GM19023 (cell line): ENCODE results near the gene RPUSD1.
A peak's percentile ranks its signal among the peaks of the same experiment; 100 is the strongest.

Experiments used
- ATAC-seq: cut with Tn5 transposase; IDR thresholded peaks from one replicate; pipeline ENCODE4 v1.9.1; 2021; ENCODE audit warnings: mild to moderate bottlenecking, moderate library complexity; ENCODE audit not compliant: unreplicated experiment

RPUSD1 gene

DNA sequence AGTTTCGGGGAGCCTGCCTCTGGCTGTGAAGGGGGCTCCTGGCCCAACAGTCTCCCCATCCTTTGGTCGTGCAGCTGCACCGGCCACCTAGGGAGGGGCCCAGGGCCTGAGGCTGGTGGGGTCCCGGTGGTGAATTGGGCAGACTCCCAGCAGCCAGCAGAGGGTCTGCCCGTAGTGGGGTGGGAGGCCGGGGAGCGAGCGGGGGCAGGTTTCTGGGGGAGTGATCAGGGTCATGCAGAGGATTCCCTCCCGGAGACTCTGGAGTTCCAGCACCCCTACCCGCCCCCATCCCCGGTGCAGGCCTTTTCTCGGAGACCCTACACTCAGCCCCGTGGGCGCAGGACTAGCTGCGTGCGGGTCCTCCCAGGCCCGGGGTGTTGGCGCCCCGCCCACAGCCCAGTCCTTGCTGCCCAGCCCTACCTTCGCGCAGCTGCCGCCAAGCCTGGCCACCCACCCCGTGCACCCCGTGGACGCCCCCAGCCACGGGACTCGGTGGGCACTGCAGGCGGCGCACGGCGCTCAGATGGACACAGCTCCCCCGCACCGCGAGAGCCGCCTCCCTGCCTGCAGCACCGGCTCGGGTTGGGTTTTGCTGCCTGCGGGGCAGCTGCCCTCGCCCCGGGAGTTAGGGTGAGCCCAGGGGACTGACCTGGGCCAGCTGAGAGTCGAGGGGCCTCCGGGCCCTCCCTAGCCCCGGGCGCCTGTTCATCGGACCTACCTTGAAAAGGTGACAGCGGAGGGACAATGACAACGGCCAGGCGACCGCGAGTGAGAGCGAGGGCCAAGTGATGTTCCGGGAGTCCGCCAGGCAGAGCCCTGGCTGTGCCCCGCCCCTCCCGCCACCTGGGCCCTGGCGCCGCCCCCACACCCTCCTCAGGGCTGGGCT lies 12.0 kb upstream of the RPUSD1 start, which contains the start of gene GNG13:
TSS of gene GNG13 (minus strand) at position 787 of the 886 bp plus-strand sequence. CDS start 1,657 bp downstream, outside the sequence.
- ATAC-seq = no peak

DNA sequence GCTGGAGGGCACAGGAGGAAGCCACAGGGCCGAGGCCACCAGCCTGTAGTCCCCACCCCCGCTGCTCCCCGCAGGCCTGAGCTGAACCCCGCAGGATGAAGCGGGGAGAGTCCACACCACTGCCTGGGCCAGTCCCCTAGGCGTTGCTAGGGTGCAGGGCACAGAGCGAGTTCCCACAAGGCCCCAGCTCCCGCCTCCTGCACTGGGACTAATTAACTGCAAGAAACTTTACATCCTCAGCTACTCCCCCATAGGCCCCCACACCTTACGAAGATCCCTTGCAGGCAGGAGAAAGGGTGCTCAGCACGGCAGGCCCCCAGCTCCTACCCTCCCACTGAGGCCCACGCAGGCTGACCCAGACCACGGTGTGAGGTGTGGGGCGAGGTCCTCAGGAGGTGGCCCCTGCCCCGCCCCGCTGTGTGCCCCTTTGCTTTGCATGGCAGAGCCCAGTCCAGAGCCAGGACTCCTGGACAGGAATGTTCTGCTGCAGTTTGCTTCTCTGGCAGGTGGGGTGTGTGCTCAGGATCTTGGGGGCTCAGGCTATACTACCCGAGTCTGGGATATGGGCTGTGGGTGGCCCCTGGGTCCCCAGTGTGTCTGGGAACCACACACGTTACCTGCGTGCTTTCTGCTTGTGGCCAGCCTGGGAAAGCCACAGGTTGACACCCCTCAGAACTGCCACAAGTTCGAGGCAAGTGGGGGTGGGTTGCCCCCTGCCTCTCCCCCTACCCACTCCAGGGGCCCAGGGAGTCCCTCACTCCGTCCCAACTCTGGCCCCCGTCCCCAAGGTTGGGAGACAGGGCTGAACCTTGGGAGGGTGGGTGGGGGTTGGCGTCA lies 11.1 kb upstream of the RPUSD1 start:
- no peak for ATAC-seq

DNA sequence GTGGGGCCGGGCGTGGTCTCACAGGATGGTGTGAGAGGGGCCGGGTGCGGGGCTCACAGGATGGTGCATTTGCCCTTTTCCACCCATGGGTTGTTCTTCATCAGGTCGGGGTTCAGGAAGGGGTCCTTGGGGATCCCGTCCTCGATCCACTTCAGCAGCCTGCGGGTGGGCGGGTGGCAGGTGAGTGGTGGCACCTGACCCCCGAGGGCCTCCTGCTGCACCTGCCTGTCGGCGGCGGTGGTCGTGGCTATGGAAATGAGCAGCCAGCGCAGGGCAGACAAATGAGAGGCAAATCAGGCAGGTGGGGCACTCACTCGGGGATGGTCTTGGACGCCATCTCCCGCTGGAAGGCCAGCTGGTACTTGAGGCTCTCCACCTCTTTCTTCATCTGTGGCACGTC lies 10.5 kb upstream of the RPUSD1 start:
- no peak for ATAC-seq

GRCh38 chr16:797686-798085 lies 9.5 kb upstream of the RPUSD1 start:
- no peak for ATAC-seq

DNA sequence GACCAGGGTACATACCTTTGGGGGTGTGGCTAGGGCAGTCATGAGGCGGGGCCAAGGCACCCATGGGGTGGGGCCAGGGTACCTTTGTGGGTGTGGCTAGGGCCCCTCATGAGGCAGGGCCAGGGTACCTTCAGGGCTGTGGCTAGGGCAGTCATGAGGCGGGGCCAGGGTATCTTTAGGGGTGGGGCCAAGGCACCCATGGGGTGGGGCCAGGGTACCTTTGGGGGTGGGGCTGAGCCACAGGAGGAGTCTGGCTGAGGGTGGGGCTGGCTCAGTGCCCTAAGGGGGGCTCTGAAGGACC lies 8.9 kb upstream of the RPUSD1 start:
- ATAC-seq = no peak

- no peak for ATAC-seq
These were observed 8.3 kb upstream of the RPUSD1 start for GRCh38 chr16:796296-797119.

DNA sequence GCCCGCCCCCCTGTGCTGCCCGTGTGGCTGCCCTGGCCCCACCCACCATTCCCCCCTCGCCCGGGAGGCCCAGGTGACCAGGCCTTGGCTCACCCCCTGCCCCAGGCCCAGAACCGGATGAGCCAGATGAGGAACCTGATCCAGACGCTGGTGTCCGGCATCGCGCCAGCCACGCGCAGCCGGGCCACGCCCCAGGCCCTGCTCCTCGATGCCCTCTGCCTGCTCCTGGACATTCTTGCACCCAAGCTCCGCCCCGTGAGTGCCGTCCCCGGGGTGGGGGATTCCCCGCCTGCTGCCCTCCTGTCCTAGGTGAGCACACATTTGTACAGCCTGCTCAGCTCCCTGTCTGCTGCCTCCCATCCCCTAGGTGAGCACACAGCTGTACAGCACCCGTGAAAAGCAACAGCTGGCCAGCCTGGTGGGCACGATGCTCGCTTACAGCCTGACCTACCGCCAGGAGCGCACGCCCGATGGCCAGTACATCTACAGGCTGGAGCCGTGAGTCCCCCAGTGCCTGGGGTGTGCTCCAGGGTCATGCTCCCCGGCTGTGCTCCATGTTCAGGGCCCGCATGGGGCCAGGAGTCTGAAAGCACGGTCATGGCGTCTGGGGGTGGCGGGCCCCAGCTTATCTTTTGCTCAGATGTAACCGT lies 7.5 kb upstream of the RPUSD1 start:
- no peak for ATAC-seq

DNA sequence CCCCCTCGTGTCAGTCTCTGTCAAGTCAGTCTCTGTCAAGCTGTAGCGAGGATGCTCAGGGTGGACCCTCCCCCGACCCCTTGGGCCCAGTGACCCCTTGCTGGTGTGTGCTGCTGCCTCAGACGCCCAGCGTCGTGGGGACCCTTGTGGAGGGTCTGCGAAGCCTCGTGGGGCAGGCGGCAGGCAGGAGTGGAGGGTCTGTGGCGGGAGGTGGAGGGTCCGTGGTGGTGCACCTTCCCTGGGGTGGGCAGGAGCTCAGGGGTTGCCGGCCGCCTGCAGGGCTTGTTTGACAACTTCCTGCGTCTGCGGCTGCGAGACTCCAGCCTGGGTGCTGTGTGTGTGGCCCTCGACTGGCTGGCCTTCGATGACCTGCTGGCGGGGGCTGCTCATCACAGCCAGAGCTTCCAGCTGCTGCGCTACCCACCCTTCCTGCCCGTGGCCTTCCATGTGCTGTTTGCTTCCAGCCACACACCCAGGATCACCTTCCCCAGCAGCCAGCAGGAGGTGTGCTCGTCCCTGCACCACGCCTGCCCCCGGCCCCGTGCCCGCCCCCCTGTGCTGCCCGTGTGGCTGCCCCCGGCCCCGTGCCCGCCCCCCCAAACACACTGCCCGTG lies 6.8 kb upstream of the RPUSD1 start:
- no peak for ATAC-seq

- ATAC-seq = no peak
These were observed 6.1 kb upstream of the RPUSD1 start for GRCh38 chr16:794091-794822.

DNA sequence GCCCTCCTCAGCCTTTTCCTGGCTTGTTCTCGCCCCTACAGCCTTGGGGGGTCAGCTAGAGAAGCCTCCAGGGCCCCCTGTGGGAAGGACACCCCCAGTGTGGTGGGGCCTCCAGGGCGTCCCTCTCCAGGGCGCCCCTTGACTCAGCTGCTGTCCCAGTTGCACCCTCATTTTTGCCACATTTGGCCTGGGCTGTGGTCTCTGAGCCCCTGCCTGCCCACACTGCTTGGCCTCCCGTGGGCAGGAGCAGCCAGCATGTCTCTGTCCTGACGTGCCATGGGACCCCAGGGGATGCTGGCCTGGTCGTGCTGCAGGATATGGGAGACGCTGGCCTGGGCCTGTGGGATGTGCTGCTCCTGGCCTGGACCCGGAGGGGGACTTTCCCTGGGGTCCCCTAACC lies 5.2 kb upstream of the RPUSD1 start:
- no peak for ATAC-seq

GRCh38 chr16:792221-792995 lies 4.2 kb upstream of the RPUSD1 start:
- ATAC-seq = no peak

GRCh38 chr16:791131-791530 lies 3.0 kb upstream of the RPUSD1 start:
- no peak for ATAC-seq

DNA sequence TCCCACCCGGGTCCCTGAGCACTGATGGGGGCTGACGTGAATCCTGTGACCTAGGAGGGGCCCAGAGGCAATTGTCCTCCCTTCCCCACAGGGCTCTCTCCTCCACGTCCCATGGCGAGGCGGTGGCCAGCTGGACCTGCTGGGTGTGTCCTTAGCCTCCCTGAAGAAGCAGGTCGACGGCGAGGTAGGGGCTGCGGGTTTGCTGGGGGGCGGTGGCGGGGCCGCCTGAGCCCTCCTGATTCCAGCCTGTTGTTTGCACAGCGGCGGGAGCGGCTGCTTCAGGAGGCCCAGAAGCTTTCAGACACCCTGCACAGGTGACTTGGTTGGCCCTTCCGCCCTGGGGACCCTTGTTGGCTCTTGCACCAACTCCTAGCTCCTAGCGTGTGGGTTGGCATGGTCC lies 1.9 kb upstream of the RPUSD1 start:
- no peak for ATAC-seq

GRCh38 chr16:789191-789850 lies 1.1 kb upstream of the RPUSD1 start:
- no peak for ATAC-seq

- ATAC-seq = peak; percentile 71
These were observed 382 bp upstream of the RPUSD1 start, which contains the start of gene CHTF18 for GRCh38 chr16:788399-789126. TSS of gene CHTF18 (plus strand) at chr16:788620. CDS start at chr16:788685, 65 bp downstream.

DNA sequence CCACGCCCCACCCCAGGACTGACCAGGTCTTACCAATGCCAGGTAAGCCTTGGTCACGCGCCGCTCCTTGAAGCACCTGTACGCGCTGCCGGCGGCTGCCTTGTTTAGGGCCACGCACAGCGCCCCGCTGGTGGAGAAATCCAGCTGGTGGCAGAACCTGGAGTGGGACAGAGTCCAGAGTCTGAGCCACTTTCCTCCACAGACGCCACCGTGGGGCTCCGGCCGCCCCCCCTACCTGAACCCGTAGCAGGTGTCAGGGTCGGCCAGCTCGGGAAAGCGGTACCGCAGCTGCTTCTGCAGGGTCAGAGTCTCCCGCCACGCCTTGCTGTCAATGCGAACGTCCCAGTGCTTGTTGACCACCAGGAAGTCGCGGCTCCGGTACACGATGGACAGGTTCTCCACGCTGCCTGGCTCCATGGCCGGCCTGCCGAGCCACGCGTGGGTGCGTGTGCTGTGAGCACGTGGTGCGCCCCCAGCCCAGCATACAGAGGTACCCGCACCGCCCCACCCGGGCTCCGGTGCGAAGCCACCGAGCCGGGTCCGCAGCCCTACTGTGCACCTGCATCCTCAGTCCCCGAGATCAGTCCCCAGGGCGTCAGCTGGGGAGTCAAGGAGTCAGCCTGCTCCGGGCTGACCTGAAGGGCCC lies 737 bp downstream of the RPUSD1 start:
- no peak for ATAC-seq
